ENCODE results near the gene NCOA7. TPM values are rescaled to one million over a fixed set of nuclear protein-coding genes. Genes with fewer than 3 reads are reported as not detected.
A peak's percentile ranks its signal among the peaks of the same experiment; 100 is the strongest.

Gene NCOA7
- polyA plus RNA-seq (ENCODE audit: insufficient read length) = 8.1 TPM

GRCh38 chr6:125790358-125791150 is at the start of gene NCOA7:
NCOA7 (plus strand) TSS chr6:125790960; CDS start chr6:125815355, 24,395 bp downstream.
- no peak for DNase-seq (ENCODE audit: low read depth)

GRCh38 chr6:125741336-125741735 is 49.4 kb upstream of the NCOA7 start:
- no peak for DNase-seq (ENCODE audit: low read depth)

- DNase-seq (ENCODE audit: low read depth) = no peak
Measured at GRCh38 chr6:125742024-125742423, 48.7 kb upstream of the NCOA7 start.

GRCh38 chr6:125742464-125743120 is 48.2 kb upstream of the NCOA7 start:
- DNase-seq (ENCODE audit: low read depth) = no peak

GRCh38 chr6:125743604-125744003 is 47.2 kb upstream of the NCOA7 start:
- no peak for DNase-seq (ENCODE audit: low read depth)

GRCh38 chr6:125745281-125746018 is 45.3 kb upstream of the NCOA7 start:
- DNase-seq (ENCODE audit: low read depth) = no peak

GRCh38 chr6:125746019-125746414 is 44.7 kb upstream of the NCOA7 start:
- no peak for DNase-seq (ENCODE audit: low read depth)

GRCh38 chr6:125746731-125747588 is 43.8 kb upstream of the NCOA7 start:
- no peak for DNase-seq (ENCODE audit: low read depth)

GRCh38 chr6:125747589-125748405 is 43.0 kb upstream of the NCOA7 start:
- DNase-seq (ENCODE audit: low read depth) = no peak

GRCh38 chr6:125748406-125749172 is 42.2 kb upstream of the NCOA7 start:
- DNase-seq (ENCODE audit: low read depth) = no peak

GRCh38 chr6:125749173-125749864 is 41.4 kb upstream of the NCOA7 start, which contains the start of gene HEY2:
HEY2 (plus strand) TSS chr6:125749632; CDS start chr6:125749777, 145 bp downstream.
- DNase-seq (ENCODE audit: low read depth) = peak; percentile 51

- no peak for DNase-seq (ENCODE audit: low read depth)
Measured at GRCh38 chr6:125749865-125750691, 40.7 kb upstream of the NCOA7 start.

GRCh38 chr6:125750692-125751333 is 39.9 kb upstream of the NCOA7 start:
- no peak for DNase-seq (ENCODE audit: low read depth)

GRCh38 chr6:125751334-125751916 is 39.3 kb upstream of the NCOA7 start:
- DNase-seq (ENCODE audit: low read depth) = no peak

GRCh38 chr6:125752773-125753172 is 38.0 kb upstream of the NCOA7 start:
- no peak for DNase-seq (ENCODE audit: low read depth)

- no peak for DNase-seq (ENCODE audit: low read depth)
Measured at GRCh38 chr6:125753218-125753936, 37.4 kb upstream of the NCOA7 start.

GRCh38 chr6:125753937-125754259 is 36.9 kb upstream of the NCOA7 start:
- no peak for DNase-seq (ENCODE audit: low read depth)
